NCI-H128 (cell line): Measurements from ENCODE around the gene SYNGR3.
A peak's percentile ranks its signal among the peaks of the same experiment; 100 is the strongest.
"Not testable (repeated sequence)": the region's sequence is repeated elsewhere in the genome, so short reads cannot be mapped to it uniquely, and the experiment has no call there.

Source experiments
- DNase-seq: peaks from one replicate; lab custom pipeline; 2025; ENCODE audit not compliant: unreplicated experiment; lab: John Stamatoyannopoulos, UW

The SYNGR3 gene

DNA sequence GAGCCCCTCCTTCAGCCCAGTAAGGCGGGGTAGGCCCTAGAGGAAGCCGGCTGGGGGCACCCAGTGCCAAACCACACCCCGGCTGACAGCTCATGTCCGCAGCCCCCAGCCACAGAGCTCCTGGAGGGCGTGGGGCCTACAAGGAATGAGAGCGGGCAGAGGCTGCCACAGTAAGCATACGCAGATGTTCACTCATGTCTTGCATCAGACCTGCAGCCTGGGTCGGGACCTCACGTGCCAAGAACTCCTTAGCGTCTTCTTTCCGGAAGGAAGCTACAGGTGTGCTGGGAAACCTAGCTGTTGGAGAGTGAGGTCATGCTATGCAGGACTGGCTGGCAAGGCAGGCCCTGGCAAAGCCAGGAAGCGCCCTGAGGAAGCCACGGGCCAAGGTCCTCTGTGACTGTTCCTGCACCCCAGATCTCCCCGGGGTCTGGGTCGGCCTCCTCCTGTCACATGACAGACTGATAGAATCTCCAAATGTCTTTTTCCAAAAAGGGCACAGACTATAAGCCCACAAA is 18.3 kb downstream of the SYNGR3 start:
- DNase-seq: no peak

DNA sequence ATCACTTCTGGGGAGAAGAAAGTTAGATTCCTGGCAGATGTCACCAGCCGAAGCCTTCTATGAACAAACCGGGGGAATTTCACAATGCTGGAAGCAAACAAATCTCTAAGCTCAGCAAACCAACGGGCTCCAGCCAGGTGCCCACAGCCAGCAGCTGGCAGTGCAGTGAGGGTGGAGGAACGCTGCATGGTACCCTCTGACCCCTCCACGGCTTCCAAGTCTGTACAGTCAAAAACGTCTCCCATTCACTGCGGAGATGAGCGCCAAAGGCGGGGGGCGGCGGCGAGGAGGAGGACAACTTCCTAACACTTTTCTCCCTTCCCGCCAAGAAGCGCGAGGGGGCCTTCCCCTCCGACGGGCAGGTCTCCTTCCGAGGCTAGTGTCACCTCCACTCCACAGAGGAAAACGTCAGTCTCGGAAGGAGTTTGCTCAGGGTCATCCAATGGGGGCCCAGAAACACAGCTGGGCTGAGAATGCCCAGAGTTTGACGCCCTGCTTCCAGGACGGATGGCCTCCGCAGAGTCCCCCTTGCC is 18.9 kb downstream of the SYNGR3 start:
- no peak for DNase-seq

DNA sequence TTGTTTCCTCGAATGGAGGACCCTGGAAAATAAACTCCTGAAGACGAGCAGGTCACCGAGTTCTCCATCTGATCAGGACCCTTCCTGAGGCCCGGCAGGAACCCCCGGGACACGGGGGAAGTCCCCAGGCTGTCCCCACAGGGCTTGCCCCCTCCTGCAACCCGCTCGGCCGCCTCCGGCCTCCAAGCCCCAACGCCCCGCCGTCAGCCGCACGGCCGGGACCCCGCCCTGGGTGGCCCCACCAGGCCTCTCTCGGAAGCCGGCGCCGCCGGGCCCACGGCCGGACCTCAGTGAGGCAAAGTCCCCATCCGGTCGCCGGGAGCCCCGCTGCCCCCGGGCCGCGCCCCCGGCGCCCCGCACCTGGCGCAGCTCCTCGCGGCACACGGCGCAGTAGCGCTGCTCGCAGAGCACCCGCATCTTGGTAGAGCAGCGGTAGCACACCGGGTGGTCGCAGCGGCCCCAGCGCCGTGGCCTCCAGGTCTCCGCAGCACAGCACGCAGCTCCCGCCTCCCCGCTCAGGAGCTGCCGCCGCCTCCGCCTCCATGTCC is 19.5 kb downstream of the SYNGR3 start:
- DNase-seq: no peak

DNA sequence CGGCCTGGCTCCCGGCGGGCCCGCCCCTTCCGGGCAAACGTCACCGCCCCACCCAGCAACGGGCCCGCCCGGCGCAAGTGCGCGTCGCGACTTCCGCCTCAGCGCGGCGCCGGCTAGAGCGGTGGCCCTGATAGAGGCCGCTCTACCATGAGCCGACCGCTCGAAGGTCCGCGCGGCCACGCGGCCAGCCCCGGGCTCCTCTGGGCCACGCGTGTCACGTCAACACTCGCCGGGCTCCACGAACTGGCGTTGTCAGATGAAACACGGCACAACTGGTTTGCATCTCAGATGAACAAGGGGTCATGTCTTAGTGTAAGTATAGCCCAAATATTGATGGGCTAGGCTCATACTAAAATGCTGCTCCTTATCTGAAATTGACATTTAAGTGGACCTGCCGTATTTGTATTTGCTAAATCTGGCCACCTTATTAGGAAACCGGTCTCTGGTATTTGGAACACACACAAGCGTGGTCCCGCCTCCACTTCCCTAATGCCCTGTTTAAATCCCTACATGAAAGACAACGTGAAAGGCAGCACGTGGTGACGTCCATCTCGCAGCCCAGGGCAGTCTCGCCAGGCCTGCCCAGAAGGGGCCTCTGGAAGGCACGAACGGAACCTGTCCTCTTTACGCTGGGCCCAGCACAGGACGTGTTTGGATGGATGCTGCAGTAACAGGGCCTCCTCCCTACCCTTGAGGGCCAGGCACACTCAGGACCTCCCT is 20.2 kb downstream of the SYNGR3 start, which contains the start of gene ZNF598:
Gene ZNF598, minus strand, starts transcription at position 31 of the 720 bp plus-strand sequence.
- DNase-seq: no peak

DNA sequence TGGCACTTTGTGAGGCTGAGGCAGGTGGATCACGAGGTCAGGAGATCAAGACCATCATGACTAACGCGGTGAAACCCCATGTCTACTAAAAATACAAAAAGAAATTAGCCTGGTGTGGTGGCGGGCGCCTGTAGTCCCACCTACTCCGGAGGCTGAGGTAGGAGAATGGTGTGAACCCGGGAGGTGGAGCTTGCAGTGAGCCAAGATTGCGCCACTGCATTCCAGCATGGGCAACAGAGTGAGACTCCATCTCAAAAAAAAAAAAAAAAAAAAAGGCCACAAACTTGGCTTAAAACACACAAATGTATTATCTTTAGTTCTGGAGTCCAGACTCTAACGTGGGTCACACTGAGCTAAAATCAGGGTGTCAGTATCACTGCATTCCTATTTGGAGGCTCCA is 22.0 kb downstream of the SYNGR3 start:
- not testable (repeated sequence) for DNase-seq

DNA sequence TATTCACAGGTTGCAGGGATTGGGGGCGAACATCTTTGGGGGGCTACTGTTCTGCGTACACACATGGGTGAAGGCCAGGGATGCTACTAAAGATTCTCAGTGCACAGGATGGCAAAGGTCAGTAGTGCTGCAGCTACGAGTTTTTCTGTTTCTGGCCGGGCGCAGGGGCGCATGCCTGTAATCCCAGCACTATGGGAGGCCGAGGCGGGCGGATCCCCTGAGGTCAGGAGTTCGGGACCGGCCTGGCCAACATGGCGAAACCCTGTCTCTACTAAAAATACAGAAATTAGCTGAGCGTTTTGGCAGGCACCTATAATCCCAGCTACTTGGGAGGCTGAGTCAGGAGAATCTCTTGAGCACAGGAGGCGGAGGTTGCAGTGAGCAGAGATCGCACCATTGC is 23.8 kb downstream of the SYNGR3 start:
- DNase-seq: no peak

DNA sequence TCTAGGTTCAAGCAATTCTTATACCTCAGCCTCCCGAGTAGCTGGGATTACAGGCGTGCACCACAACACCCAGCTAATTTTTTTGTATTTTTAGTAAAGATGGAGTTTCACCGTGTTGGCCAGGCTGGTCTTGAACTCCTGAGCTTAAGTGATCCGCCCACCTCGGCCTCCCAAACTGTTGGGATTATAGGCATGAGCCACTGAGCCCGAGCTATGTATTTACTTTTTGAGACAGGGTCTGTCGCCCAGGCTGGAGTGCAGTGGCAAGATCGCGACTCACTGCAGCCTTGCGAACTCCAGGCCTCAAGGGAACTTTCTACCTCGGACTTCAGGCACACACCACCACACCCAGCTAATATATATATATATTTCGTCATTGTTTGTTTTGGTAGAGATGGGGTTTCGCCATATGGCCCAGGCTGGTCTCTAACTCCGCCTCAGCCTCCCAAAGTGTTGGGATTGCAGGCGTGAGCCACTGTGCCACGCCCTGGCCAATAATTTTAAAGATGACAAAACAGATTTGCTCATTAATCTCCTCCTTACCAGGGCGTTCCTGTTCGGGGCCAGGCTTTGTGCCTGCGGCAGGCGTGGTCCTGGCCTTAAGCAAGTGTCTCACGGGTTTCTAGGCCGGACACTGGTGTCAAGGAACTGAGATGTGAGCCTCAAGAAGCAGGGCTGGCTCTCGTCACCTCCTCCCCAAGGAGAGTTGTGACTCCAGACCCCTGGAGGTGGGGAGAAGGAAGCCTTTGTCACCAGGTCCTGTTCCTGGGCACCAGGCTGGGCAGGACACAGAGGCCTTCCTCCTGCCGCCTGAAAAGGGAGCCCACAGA is 25.6 kb downstream of the SYNGR3 start:
- DNase-seq: no peak

DNA sequence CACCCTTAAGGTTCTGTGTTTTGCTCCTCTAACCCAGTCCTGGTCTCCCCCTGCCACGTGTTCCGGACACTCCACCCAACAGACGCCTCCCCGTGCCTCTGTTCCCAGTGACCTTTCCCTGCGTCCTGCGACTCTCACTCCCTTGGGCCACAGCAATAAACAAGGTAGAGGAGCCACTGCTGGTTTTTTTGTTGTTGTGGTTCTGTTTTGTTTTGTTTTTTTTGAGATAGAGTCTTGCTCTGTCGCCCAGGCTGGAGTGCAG is 26.1 kb downstream of the SYNGR3 start:
- no peak for DNase-seq

DNA sequence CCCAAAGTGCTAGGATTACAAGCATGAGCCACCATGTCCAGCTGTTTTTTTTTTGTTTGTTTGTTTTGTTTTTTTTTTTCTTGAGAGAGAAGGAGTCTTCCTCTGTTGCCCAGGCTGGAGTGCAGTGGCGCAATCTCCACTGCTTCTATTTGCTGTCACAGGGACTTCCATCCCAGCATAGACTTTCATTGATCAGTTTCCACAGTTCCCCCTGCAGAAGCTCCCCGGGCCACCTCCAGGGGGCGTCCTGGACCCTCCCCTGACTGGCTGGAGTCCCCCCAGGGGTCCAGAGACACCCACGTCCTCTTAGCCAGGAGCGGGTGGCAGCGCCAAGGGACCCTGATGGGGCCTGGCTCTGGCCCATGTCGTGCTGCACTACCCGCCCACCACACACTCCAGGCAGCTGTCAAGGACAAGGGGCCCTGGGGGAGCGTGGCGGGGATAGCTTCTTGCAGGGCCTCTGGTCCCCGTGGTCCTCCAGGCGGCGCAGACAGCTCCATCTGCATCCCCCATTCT is 26.7 kb downstream of the SYNGR3 start:
- no peak for DNase-seq

DNA sequence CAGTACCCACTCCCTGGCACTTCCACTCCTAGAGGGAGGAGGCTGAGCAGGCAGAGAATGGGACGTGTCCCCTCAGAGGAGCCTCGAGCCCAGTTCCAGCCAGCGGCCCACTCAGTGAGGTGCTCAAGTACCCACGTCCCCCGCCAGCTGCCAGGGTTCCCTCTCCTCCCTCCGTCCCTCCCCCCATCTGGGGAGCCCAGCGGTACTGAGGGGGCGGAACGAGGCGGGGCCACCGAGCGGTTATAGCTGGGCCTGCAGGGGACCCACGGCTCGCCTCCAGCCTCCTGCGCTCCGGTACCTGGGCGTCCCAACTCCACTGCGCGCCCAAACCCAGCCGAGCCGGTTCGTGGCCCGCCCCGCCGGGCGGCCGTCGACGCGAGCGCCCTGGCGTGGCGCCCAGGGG is 29.7 kb downstream of the SYNGR3 start, which contains the start of gene NPW:
Gene NPW, plus strand, starts transcription at position 268 of the 403 bp plus-strand sequence.
- DNase-seq: no peak

DNA sequence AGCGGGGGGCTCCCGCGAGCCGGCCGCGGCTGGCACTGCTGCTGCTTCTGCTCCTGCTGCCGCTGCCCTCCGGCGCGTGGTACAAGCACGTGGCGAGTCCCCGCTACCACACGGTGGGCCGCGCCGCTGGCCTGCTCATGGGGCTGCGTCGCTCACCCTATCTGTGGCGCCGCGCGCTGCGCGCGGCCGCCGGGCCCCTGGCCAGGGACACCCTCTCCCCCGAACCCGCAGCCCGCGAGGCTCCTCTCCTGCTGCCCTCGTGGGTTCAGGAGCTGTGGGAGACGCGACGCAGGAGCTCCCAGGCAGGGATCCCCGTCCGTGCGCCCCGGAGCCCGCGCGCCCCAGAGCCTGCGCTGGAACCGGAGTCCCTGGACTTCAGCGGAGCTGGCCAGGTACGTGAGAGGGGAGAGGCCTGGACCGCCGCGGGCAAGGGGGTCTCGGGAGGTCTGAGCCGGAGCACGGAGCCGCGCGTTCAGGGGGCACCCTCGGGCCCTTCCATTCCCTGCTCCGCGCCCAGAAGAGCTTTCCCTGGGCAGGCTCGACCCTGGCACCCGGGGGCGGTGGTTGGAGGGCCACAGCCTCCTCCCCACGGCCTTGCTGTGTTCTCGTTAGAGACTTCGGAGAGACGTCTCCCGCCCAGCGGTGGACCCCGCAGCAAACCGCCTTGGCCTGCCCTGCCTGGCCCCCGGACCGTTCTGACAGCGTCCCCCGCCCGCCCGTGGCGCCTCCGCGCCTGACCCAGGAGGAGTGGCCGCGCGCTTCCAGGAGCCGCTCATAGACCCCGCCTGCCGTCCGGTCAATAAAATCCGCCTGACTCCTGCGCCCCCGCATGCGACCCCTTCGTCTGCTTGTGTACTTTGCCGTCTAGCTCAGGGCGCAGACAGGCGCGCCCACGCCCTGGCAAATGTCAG is 30.4 kb downstream of the SYNGR3 start:
- DNase-seq: no peak

DNA sequence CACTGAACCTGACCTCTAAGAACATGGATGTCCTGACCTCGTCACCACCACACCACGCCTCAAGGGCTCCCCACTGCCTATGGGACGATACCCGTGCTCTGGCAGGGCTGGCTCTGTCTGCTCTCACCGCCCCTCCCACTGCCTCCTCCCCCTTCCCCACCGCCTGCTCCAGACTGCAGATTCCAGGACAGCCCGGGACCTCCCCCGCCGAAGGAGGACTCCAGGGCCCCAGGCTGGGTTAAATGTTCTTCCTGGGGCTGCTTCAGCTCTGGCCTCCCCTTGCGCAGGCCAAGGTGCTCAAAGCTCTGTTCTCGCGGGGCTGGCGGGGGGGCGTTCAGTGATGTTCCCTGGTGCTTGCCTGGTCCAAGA is 32.9 kb downstream of the SYNGR3 start:
- DNase-seq: no peak

DNA sequence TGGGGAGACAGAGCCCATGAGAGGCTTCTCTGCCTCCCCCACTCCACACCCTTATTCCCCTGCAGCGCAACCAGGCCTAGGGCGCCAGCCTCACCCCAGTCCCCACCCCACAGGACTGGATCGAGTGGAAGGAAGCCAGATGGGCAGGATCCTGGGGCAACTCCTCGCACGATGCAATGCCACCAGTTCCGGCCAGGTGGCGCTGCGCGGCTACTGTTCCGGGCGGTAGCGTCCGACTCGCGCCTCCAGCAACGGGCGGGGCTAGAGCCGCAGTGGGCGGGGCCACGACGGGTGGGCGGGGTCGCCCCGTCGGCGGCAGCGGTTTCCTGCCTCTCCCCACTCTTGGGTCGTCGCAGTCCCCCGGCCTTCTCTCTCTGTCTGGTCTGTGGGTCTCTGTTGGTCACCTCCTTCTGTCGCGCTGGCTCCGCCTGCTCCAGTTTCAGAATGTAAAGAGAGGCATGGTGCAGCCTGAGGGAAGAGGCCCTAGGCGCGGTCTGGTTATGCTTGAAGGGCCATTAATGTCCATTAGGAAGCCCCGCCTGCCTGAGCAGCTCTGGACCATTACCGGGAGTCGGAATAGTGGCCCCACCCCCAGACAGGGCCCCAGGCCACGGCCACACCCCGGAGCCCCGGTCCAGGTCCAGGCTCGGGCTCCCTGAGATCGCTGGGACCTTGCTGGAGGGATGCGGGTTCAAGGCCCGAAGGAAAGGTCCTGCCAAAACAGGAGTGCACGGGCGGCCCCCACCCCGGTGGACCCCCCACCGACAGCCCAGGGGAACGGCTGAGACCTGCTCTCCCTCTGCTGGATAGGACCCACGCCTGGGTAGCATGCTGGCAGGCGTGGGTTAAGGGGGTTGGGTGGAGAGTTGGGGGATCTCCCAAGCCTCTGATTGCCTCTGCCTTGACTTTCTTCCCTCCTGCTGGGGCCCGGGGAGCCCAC is 33.6 kb downstream of the SYNGR3 start:
- DNase-seq: peak; percentile 33

DNA sequence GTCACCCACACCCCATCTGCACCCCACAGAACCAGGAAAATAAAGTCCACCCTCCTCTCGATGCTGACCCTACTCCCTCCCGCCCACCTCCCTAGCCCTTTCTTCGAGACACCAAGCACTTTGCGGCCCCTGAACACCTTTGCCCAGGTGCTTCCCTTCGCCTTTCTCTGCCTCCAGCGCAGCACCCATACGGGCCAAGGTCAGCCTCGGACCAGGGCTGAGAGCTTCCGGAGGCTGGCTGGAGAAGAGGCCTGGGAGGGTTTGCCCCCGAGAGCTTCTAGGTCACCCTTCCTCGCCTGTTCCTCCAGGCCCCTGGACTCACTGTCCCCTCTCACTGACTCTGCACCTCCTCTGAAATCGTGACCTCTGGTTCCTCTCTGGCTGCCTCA is 34.3 kb downstream of the SYNGR3 start:
- DNase-seq: no peak

DNA sequence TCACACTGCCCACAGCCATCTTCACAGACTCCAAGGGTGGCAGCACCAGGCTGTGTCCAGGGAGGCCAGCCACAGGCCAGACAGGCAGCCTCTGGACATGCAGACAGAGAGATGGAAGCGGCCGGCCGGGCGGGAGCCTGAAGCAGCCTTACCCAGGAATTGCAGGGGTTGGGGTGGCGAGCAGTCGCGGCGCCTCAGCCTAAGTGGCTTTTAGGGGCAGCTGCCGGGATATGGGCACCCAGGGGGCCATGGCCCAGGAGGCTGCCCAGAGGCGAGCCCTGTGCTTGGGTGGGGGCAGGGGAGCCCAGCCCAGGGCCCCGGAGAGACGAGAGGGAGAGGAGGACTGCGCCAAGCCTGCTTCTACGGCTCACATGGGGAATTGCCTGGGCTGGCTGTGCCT is 35.5 kb downstream of the SYNGR3 start:
- no peak for DNase-seq

DNA sequence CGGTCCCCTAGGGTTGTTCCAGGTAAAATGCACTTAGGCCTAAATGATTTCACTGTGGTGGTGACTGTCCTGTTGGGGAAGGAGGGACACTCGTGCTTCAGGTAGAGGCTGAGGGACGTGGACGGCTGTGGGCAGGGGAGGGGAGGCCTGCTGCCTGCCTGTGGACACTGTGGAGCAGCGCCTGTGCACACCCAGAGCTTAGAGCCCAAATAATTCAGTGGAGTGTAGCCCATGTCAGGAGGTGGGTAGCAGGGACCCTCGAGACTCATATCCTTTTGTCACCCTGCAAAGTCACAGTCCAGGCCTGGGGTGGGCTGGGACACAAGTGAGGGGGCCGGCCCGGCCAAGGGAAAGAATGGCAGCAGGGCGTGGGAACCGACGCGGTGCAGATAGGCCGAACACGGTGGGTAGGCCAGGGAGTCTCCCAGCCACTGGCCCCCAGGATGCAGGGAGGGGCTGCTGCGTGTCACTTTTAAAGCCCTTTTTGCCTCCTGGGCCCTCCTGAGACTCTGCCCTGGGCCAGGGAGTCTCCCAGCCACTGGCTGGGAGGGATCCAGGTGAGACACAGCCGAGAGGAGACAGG is 36.2 kb downstream of the SYNGR3 start:
- DNase-seq: no peak

DNA sequence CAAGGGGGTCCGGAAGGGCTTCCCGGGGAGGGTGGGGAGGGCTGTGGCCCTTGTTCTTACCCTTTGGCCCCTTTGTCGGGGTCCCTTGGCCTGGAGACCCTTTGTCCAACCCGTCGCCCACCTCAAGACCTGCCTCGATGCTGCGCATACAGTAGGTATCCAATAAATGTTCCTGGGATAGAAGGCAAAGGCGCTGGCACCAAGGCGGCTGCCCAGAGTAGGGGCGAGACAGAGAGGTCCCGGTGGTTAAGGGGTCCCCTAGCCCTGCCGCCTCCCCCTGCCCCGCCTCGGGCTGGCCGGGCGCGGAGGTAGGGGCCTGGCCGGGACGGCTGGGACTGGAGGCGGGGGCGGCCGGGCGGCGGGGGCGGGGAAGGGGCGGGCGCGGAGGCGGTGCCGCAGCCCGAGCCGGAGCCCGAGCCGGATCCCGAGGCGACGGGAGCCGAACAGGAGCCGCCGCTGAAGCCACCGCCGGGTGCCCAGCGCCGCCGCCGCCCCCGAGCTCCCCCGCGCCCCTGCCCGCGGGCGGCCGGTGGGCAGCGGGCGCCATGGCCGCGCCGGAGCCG is 36.8 kb downstream of the SYNGR3 start, which contains the start of gene NHERF2:
Gene NHERF2, plus strand, starts transcription at position 442 of the 563 bp plus-strand sequence. Its CDS starts 104 bp downstream, at position 546.
- no peak for DNase-seq
